ENCODE measurements around the gene KPNA2.
A peak's percentile ranks its signal among the peaks of the same experiment; 100 is the strongest.
"Not testable (repeated sequence)": the region's sequence is repeated elsewhere in the genome, so short reads cannot be mapped to it uniquely, and the experiment has no call there.

KPNA2 gene

DNA sequence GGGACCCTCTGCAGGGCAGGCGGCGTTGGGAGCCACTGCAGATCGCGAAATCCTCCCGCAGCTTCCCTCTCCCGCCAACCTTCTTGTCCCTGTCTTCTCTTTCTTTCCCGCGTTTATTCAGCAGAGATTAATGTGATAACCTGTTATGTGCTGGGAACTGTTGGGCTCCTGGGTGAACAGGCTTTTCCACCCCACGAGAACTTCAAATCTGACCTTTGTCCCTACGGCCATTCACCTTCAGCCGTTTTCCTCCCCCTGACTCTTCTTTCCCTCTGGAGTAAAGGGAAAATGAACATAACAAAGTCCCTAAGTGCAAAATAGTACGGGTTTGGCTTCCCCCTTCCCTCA is 15.2 kb upstream of the KPNA2 start:
- no peak for DNase-seq (ENCODE audit: low spot score)

DNA sequence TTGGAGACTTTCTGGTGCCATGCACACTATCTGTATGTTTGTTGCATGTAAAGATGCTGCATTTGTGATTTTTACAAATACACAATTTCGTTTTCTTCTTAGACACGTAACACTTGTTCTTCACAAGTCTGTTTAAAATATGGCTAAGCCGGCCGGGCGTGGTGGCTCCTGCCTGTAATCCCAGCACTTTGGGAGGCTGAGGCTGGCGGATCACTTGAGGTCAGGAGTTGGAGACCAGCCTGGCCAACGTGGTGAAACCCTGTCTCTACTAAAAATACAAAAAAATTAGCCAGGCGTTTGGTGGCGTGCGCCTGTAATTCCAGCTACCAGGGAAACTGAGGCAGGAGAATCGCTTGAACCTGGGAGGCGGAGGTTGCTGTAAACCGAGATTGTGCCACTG is 14.7 kb upstream of the KPNA2 start:
- not testable (repeated sequence) for DNase-seq (ENCODE audit: low spot score)

DNA sequence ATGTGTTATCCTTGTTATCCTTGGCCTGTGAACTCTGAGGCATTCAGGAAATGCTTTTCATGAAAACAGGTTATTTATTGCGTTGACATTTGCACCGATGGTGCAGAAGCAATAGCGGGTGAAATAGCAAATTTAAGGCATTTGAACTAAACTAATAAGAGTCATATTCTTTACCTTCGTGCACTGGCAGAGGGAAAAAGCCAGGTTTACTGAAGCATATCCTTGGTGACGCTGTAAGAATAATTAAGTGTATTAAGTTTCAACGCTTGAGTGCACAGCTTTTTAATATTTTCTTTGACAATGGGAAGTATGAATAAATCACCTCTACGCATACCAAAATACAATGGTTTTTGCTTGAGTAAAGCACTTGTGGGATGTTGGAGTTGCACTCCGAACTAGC is 13.6 kb upstream of the KPNA2 start:
- DNase-seq (ENCODE audit: low spot score), result no peak

DNA sequence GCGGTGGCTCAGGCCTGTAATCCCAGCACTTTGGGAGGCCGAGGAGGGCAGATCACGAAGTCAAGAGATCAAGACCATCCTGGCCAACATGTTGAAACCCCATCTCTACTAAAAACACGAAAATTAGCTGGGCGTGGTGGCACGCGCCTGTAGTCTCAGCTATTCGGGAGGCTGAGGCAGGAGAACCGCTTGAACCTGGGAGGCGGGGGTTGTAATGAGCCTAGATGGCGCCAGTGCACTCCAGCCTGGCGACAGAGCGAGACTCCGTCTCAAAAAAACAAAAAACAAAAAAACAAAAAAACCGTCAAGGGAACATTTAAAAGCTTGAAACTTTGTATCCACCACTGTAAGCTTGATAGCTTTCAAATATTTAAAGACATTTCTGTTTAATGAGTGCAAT is 13.0 kb upstream of the KPNA2 start:
- DNase-seq (ENCODE audit: low spot score), result not testable (repeated sequence)

DNA sequence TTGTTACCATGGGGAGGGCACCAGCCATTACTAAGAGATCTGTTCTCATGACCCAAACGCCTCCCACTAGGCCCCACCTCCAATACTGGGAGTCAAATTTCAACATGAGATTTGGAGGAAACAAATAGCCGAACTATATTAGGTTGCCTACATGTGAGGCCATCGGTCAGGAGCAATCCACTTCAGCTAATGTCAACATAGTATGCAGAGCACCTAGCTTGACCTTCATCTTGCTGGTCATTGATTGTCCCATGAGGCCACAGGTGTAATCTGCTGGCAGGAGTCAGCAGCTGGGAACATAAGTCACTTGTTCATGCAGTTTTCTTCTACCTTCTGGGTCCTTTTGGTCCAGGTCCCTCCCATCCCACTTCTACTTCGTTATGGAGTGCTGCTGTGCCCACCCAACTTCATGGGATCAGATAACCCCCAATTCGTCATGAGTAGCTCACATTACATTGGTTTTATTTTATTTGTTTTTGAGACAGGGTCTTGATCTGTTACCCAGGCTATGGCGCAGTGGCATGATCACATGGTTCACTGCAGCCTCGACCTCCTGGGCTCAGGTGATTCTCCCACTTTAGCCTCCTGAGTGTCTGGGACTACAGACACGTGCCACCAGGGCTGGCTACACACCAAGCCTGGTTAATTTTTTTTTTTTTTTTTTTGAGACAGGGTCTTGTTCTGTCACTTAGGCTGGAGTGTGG is 5.9 kb upstream of the KPNA2 start:
- DNase-seq (ENCODE audit: low spot score), result no peak

DNA sequence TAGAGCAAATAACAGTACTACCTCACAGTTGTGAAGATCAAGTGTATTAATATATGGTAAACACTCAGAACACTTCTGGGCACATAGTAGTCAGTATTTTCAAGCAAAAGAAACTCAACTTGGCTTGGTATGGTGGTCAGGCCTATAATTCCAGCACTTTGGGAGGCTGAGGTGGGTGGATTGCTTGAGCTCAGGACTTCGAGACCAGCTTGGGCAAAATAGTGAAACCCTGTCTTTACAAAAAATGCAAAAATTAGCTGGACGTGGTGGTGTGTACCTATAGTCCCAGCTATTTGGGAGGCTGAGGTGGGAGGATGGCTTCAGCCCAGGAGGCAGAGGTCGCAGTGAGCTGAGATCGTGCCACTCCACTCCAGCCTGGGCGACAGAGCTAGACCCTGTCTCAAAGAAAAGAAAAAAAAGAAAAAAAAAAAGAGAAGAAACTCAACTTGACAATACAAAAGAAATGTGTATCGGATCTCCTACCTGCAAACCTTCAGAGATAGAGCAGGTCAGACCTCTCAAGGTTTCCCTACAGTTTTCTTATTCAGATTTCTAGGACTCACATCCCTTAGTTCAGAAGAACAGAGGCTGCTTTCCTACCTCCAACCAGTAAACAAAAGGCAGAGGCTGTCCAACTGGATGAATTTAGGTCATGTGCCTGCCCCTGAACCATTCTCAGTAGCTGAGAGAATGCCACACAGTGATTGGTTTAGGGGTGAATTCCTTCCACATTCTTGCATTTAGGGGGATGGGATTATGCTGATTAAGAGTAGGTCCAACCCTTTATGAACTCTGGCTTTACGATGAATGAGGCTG is 1.7 kb upstream of the KPNA2 start:
- no peak for DNase-seq (ENCODE audit: low spot score)

DNA sequence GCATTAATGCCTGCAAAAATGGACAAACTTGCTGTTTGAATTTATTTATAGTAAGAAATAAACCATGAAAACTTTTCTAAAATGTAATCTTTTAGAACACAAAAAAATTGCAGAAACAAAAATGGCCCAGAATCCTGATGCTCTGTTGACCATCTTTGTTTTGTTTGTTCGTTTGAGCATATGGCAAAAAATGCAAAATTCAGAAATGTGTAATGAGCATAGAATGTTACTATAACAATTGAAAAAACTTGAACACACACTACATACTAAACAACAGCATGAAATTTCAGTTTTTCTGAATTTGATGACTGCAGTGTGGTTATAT is 1.1 kb upstream of the KPNA2 start:
- DNase-seq (ENCODE audit: low spot score), result no peak

DNA sequence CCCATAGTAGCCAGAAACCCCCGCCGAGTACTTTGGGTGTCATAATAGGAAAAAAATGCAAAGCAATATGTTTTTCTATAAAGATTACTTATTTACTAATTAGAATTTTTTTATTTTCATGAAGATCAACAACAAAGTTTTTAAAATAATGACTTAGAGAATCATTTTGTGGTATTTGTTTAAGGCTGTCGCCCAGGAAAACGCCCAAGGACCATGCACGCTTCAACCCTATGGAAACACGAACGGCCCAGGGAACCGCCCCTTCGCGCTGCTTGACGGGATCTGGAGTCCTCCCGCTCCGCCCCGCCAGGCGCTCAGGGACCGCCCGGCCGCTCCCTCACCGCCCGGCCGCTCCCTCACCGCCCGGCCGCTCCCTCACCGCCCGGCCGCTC is 408 bp upstream of the KPNA2 start:
- DNase-seq (ENCODE audit: low spot score), result no peak

DNA sequence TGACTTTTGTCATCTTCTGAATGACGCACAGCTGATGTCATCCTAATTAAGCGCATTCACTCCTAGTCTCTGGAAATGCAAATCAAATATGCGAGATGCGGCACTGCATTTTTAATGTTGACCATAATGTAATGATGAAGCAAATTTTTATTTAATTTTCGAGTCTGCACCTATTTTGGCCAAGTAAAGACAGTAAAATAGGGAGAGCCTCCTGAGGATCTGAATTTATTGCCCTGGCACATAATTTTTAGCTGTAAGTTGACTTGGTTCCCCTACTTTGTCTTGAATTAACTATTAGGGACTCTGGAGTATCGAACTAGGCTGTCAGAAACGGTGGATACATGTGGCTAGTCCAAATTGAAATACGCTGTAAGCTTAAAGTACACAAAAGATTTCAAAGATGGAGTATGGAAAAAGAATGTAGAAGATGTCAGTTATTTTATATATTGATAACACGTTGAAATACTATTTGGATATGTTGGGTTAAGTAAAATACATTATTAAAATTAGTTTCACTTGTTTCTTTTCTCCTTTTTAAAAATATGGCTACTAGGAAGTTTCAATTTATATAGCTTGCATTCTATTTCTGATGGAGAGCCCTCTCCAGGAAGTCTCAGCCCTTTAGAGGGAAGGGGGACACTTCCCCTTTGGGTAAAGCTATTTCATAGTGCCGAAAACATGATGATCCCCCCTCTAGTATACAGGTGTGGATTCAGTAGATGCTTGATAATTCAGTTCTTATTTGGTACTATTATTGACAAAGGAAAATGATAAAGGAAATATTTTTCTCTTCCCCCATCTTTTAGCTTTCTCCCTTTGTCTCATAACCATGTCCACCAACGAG is 991 bp downstream of the KPNA2 start:
- no peak for DNase-seq (ENCODE audit: low spot score)

DNA sequence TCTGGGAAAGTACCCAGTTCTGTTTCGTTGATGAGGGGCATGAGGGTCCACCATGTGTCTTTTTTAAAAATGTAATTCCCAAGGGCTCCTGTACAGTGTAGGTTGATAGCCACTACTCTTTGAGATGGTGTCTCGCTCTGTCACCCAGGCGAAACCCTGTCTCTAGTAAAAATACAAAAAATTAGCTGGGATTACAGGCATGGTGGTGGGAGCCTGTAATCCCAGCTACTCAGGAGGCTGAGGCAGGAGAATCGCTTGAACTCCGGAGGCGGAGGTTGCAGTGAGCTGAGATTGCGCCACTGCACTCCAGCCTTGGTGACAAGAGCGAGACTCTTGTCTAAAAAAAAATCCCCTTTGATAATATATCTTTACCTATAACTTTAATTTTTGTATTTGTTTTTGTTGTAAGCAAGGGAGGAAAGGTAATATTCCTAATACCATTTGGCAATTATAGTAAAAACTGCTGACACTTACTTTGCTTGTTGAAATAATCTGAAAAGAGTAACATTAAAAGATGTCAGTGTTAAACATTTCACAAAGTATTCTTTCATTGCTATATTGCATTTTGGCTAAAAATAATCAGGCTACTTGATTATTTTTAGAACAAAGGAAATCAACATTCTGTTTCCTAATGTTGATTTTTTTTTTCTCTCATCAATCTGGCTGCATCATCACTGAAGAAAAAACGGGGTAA is 11.8 kb downstream of the KPNA2 start:
- no peak for DNase-seq (ENCODE audit: low spot score)

DNA sequence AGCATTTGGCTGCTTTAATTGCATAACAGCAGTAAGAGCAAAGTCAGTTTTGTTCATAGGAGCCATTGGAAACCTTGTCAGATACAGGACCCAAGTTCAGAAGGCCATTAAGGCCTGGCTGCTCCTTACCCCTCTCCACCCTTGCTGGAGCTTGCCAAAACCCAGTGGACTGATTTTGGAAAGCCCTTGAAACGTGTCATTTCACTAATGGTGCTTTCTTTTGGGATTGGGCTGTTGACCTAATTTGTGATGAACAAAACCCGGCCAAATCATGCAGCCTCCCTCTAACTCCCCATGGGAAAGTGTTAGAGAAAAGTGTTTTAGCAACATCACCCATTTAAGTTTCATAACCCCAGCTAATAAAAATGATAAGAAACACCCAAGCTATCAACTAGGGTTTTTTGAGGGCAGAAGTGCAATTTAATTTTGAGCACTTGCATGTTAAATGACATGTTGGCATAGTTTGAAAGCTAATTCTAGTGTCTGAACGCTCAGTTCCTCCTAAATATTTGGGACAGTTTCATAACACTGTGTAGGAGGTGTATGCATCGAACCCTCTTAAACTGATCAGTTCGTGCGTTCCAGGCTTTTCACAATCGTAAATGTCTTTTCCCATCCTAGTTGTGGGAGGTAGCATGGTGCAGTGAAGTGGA is 12.5 kb downstream of the KPNA2 start:
- not testable (repeated sequence) for DNase-seq (ENCODE audit: low spot score)

DNA sequence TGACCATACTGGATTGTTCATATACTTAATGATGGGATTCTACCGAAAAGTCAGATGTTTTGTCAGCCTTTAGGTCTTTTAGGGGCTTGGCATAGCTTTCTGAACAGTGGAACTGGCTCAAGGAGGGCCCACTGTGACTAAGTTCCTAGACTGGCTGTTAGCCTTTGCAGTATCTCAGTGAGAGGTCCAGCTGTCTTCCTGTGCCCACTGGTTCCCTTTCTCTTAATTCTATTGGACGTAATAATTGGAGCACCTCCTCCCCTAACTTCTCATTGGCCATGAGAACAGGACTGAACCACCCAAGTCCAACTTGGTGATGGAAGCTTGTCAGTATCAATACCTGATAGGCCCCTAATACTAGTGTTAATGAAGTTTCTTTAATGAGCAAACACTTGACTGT is 13.5 kb downstream of the KPNA2 start:
- no peak for DNase-seq (ENCODE audit: low spot score)

DNA sequence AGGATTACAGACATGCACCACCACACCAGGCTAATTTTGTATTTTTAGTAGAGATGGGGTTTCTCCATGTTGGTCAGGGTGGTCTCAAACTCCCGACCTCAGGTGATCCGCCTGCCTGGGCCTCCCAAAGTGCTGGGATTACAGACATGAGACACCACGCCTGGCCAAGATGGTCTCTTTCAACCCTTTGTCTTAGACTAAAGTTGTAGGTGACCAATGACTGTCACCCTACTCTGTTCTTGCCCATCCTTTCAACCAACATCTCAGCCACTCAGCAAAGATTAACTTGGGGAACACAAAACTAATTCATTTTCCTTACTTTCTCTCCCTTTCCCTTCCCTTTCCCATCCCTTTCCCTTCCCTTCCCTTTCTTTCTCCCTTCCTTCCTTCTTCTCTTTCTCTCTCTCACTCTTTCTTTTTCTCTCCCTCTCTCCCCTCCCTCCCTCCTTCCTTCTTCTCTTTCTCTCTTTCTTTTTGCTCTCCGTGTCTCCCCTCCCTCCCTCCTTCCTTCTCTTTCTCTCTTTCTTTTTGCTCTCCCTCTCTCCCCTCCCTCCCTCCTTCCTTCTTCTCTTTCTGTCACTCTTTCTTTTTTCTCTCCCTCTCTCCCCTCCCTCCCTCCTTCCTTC is 14.4 kb downstream of the KPNA2 start:
- not testable (repeated sequence) for DNase-seq (ENCODE audit: low spot score)

DNA sequence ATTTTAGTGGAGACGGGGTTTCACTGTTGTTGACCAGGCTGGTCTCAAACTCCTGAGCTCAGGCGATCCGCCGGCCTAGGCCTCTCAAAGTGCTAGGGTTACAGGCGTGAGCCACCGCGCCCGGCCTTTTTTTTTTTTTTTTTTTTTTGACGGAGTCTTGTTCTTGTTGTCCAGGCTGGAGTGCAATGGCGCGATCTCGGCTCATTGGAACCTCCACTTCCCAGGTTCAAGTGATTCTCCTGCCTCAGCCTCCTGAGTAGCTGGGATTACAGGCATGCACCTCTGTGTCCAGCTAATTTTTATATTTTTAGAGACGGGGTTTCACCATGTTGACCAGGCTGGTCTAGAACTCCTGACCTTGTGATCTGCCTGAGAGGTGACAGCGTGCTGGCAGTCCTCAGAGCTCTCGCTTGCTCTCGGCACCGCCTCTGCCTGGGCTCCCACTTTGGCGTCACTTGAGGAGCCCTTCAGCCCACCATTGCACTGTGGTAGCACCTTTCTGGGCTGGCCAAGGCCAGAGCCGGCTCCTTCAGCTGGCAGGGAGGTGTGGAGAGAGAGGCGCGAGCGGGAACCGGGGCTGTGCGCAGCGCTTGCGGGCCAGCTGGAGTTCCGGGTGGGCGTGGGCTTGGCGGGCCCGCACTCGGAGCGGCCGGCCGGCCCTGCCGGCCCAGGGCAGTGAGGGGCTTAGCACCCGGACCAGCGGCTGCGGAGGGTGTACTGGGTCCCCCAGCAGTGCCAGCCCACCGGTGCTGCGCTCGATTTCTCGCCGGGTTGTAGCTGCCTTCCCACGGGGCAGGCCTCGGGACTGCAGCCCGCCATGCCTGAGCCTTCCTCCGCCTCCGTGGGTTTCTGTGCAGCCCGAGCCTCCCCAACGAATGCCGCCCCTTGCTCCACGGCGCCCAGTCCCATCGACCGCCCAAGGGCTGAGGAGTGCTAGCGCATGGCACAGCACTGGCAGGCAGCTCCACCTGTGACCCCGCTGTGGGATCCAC is 16.1 kb downstream of the KPNA2 start:
- not testable (repeated sequence) for DNase-seq (ENCODE audit: low spot score)

DNA sequence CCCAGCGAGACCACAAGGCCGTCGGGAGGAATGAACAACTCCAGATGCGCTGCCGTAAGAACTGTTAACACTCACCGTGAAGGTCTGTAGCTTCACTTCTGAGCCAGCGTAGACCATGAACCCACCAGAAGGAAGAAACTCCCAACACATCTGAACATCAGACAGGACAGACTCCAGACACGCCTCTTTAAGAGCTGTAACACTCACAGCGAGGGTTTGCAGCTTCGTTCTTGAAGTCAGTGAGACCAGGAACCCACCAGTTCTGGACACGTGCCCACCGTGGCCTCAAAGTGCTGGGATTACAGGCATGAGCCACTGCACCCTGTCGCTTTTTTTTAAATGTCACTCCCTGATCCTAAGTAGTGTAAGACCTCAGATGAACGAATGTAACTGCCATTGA is 17.3 kb downstream of the KPNA2 start:
- no peak for DNase-seq (ENCODE audit: low spot score)

DNA sequence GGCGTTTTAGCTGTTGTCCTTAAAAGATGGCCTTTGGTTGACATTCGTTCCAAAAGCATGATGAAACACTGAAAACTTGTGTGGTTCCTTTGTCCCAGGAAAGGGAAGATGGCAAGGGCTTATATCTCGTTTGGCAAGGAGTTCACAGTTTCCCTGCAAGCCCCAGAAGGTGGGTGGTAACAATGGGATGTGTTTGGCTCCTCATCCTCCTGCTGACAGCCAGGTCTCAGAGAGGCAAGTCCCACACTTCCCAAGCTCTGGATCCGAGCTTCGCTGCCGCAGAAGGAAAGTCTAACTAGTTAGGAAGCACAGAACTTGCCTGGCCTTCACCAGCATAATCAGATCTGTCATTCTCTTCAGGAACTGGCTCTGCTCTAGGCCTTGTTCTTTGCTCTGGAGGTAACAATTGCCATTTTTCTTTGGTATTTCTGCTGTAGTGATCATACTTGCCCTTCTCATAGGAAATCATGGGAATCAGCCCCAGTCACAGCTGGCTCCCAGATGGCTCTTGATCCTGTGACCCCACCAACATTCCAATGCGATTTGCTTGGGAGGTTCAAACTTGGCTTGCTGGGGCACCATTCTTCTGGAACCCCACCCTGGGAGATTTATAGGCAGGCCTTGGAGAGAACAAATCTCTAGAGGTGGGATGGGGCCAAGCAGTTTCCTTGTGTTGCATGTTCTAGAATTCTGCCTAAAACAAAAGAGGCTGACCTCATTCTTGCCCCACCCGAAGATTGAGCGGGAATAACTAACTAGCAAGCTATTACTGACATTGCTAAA is 17.9 kb downstream of the KPNA2 start:
- no peak for DNase-seq (ENCODE audit: low spot score)

DNA sequence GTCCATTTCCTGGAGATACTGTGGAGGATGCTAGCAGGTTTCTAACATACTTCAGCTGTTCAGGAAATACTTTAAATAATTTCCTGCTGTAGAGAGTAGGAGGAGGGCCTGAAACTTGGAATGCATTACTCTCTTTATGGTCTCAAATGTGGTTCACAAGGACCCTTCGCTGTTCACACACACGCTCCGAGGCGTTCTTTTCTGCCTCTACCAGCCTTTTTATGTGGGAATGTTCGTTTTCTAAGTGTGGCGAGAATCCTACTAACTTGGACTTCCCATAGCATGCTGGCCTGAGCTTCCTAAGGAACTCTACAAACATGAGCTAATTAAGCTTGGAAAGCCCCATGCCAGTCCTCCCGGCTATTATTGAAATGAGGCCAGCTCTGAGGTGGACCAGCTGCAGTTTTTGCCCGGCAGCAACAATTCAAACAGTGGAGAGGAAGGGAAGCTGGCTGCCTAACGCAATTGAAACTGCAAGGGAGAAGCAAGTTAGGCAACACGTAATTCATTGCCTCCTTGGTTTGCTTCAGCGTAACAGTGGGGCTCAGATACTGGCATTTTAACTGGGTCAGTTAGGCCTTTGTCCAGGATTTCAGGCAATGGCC is 18.9 kb downstream of the KPNA2 start:
- DNase-seq (ENCODE audit: low spot score), result no peak

DNA sequence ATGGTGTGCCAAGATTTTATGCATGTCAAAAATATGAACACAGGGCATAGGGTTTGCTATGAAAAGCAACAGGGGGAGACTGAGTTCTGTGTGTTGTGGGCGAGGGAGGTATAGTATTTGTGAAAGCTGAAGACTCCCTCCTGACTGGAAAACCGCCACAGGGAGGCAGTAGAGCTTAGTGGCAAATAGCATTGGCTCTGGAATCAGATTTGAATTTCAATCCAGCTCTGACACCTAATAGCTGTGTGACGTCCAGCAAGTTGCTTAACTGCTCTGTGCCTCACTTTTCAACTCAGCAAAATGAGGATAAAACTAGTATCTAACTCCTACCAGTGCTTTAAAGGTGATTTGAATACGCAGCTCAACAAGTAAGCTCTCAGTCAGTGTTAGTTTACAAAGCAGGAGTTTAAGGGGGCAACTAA is 22.0 kb downstream of the KPNA2 start:
- peak; percentile 53 for DNase-seq (ENCODE audit: low spot score)

DNA sequence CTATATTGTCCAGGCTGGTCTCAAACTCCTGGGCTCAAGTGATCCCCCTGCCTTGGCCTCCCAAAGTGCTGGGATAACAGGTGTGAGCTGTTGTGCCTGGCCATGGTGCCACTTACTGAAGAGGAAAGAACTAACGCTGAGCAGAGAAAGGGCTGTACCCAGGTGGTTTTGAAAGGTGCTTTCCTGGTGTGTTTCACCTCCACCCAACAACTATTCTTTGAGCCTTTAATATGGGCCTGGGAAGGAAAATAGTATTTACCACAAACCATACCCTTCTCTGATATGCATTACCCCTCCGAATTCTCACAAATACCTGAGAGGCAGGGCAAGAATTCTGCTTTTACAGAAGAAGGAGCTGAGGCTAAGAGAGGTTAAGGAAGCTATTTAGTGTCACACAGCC is 24.8 kb downstream of the KPNA2 start:
- DNase-seq (ENCODE audit: low spot score), result no peak
